Measurements from ENCODE around the gene COPS9.
A peak's percentile ranks its signal among the peaks of the same experiment; 100 is the strongest.

Gene COPS9

DNA sequence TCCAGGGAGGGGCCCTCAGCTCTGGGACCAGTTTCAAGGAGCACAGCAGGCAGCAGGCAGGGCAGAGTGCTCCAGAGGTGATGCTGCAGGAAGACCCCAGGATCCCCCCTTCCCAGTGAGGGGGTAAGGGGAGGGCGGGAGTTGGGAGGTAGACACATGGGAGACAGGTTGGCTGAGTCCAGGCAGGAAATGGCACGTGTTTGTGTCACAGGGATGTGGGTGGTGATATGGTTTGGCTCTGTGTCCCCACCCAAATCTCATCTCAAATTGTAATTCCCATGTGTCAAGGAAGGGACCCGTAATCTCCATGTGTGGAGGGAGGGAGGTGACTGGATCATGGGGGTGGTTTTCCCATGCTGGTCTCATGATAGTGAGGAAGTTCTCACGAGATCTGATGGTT, 29.6 kb upstream of the COPS9 start:
- no peak for DNase-seq

DNA sequence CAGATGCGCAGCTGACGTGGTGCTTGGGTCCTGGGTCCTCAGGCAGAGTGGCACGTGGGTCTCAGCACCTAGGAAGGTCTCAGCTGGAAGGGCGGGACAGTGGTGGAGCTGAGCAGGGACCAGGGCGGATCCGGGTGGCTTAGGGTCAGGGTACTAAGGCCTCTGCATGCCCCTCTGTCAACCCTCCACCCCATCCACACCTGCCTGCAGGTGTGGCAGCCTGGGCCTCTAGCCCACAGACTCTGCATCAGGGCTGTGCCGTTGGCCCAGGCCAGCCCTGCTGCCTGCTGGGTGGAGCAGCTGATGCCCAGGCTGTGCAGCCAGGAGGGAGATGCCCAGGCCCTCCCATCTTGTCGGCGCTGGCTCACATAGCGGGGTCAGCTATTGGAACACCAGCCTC, 28.9 kb upstream of the COPS9 start:
- no peak for DNase-seq

DNA sequence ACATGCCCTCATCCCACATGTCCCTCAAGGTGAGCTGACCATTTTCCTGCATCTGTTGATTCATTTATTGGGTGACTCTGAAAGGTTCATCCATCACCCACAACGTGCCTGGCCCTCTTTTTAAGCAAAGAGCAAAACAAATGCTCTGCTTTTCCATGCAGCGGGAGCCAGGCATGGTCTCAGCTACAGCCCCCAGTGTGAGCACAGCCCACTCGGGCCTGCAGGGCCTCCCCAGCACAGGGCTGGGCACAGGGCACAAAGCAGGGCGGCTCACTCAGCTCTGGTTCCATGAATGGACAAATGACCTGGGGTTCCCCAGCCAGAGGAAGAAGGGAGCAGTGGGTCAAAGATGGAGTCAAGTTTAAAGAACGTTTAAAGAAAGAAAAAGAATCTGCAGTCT, 28.5 kb upstream of the COPS9 start:
- DNase-seq: no peak

DNA sequence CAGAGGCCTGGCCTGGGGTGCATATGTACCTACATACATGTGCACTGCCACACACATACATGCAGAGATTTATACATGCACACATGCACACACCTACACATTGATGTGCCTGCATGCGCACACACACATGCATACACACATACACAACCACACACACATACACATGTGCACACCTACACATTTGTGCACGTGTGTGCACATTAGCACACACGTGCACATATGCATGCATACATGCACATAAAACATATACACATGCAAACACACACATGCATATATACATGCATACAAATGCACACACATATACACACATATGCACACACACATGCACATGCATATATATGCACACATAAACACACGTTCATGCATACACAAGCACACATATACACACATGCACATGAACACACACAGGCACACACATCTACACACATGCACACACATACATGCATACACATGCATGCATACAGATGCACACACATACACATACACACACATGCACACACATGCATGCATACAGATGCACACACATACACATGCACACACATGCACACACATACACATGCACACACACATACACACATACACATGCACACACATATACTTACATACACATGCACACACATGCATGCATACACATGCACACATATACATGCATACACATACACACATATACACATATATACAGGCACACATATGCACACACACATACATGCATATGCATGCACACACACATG, 27.9 kb upstream of the COPS9 start:
- DNase-seq: no peak

DNA sequence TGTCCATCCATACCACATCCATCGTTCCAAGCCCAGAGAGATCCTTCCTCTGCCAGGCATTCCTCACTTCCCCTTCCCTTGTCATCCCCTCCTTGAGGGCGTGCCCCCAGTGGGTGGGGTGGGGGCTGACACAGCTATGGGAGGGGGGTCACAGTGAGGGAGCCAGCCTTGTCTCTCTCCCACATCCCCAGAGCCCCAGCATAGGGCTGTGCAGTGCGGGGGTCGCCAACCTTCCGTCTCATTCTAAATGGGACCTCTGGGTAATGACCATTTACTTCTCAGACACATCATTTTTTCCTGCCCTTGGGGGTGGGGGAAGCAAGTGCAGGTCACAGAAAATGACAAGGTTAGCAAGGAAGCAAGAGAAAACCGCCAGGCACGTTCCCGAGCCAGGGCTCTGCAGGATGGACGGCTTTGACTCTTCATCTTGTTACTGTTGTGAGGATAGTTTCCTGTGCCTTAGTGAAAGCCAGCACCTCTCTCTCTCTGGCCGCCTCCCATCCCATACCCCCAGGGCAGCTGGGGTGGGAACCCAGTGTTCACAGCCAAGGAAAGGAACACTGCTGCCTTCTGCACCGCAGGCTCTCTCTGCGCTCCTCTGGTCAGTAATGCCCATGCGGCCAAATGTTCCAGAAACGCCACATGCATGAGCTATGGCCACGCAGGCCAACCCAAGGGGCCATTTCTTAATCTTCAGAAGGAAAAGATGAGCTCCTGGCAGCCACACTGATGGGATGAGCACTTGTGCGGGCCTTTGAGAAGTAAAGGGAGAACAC, 27.0 kb upstream of the COPS9 start:
- DNase-seq: no peak

DNA sequence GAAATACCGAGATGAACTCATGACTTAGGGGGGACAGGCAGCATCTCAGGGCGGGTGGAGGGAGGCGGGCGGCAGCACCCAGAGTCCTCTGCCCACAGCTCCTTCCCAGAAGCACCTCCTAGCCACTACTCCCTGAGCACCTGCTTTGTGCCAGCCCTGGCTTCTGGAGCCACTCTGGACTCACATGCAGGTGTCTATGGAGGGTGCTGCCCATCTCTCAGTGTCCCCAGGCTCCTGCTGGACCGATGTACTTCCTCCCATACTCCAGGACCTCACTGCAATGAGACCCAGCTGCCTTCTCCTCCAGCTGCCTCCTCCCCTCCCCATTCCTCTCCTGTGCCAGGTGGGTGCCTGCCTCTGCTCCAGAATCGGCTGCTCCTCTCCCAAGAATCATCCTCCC, 26.4 kb upstream of the COPS9 start:
- no peak for DNase-seq

DNA sequence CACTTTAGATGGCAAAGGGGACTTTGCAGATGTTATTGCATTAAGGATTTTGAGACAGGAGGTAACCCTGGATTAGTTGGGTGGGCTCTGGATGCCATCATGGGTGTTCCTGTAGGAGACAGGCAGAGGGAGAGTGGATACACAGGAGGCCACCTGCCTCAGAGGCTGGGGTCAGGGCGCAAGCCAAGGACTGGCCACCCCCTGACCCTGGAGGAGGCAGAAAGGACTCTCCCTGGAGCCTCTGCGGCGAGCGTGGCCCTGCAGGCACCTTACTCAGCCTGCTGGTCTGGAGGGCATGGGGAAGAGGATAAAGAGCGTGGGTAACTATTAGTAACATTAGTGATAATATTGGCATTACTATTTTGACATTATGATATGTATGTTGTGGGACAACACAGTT, 25.9 kb upstream of the COPS9 start:
- DNase-seq: no peak

DNA sequence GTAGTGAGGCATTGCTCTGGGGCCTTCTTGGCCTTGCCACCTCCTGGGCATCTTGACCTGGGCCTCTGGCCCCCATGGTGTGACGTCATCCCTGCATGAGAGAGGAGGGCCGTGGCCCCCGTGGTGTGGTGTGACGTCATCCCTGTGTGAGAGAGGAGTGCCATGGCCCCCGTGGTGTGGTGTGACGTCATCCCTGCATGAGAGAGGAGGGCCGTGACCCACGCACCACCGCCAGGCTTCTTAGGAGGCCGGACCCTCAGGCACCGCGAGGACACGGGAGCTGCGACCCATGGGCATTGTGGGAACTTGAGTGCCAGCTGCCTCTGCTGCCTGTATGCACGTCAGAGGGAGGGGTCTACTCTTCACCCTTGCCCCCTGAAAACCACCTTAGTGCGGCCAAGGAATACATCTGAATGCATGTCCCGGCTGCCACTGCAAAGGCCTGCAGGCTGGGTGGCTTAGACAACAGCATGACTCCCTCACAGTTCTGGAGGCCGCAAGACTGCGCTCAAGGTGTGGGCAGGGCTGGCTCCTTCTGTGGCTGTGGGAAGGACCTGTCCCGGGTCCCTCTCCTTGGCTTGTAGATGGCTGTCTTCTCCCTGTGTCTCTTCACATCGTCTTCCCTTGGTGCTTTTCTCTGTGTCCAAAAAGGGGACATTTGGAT, 25.1 kb upstream of the COPS9 start:
- DNase-seq: no peak

DNA sequence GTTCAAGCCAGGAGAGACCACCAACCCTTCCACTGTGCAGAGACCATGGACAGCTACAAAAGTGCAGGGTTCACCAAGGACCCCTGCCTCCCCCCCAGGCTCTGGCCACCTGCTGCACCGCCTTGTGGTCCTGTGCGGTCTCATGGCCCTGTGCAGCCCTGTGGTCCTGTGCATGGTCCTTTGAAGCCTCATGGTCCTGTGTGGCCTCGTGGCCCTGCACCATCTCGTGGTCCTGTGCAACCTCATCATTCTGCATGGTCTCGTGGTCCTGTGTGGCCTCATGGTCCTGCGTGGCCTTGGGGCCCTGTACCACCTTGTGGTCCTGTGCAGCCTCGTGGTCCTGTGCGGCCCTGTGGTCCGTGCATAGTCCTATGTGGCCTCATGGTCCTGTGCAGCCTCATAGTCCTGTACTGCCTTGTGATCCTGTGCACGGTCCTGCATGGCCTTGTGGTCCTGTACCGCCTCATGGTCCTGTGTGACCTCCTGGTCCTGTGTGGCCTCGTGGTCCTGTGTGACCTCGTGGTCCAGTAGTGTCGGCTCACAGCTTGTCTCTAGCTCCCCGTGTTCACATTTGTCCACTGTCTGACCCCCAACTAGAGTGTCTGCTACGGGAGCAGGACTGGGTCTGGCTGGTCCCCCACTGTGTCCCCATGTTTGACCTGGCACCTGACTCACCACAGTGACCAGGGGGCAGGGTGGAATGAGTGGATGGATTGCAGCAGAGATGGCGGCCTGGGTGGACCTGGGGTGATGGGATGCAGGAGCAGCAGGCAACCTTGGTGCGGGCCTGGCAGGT, 24.4 kb upstream of the COPS9 start:
- no peak for DNase-seq

DNA sequence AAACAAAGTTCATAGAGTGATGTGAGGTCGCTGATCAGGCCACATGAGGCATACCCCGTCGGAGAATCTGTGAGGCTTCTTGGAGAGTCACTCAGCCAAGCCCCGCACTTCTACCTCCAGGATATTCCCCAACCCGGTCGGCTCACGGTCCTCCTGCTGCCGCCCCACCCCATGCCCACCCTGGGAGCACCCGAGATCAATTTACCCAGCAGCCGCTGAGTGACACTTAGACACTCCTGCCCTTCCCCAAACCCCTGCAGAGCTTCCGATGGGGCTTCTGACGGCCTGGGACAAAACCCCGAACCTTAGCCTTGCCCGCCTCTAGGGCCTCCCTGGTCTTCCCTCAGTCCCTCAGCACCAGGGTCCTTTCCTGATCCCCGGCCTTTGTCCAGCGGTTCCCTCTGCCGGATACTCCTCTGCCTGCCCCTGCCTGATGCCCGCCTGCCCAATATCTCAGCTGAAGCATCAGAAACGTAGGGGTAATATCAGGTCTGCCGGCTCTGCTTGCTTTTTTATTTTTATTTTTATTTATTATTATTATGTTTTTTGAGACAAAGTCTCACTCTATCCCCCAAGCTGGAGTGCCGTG, 23.2 kb upstream of the COPS9 start:
- DNase-seq: no peak

DNA sequence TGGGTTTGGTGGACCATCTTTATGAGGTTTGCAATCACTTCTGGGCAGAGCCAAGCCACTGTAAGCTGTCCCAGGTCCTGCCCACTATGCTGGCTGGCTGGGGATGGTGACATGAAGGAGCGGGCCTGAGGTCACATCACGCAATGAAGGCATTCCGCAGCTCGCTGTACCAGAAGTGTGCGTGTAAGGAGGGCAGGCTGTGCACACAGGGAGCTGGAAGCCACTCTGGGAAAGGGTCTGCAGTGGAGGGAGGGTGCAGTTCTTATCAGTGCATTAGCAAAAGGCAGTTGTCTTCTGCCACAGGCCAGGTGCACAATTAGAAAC, 21.0 kb upstream of the COPS9 start:
- DNase-seq: no peak

DNA sequence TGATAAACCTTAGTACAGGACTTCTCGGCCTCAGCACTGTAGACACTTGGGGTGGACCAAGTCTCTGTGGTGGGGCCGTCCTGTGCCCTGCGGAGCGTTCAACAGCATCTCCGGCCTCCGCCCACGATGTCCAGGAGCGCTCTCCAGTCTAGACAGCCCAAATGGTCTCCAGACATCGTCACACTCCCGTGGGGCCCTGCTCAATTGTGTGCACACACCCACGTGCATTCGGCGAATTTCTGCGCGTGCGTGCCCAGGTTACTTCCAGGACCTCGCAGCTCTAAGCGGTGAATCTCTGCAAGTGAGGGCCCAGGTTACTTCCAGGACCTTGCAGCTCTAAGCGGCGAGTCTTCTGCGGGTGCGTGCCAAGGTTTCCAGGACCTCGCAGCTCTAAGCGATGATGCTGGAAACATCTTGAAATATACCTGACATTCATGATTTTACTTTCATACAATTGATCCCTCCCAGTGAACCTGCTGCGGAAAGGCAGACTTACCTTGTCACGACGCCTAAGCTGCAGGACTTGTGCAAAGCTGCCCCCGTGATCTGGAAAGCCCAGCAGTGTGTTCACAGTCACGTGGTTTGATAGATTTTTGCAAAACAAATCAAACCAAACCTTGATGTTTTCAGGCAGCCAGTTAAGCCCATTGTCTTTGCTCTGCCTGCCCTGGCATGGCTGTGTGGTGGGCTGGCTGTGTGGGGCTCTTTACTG, 20.5 kb upstream of the COPS9 start:
- DNase-seq: no peak

DNA sequence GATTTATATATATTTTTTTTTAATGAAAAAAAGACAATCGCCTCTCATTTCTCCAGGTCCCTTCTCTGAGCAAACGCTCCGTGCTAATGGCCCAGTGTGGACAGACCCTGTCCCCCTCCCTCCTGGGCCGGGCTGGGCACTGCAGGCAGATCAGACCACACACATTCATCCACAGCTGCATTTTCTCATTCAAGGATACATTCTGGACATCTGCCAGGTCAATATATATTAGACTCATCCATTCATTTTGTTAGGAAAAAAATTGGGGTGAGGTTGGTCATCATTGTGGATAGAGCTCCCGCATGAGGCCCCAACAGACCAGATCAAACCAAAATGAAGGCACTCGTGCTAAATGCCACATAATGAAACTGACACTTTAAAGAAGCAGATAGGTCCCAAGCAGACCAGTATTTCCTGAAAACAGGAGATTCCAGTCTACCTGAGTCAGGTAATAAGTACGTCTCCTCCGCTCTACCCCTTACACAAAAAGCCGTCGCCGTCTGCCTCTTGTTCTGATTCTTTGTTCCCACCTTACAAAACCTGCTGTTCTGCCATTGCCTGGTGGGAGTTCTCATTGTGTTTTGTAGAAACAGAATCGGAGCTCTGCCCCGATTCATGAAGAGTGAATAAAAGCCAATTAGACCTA, 19.8 kb upstream of the COPS9 start:
- DNase-seq: no peak

DNA sequence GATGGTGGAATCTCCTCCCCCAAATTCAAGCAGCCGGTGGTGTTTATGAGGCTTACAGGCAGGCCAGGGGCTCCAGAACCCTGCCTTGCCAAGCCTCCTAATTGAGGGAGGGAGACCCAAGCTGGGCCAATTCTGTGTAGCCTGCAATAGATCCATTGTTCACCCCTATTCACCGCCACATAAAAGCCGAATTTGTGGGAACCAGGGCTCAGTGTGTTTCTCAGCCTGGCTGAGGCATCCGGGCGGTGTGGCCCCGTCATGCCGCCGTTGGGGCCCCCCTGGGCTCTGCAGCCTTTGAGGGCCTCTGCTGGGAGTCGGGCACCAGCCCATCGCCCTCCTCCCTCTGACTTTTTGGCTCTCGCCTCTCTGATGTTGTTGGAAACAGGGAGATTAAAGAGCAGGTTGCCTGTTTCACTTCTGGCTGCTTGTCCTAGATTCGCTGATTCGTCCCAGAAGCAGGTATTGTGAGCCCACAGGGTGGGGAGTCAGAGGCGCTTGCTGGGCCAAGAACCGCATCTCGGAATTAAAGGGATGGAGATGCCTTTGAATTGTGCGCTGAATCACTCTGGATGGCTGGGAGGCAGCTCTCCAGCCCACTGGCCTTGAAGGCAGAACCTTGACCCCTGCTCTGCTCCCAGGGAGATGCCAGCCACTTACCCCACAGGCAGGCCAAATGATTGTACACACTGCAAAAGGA, 19.1 kb upstream of the COPS9 start:
- DNase-seq: no peak

DNA sequence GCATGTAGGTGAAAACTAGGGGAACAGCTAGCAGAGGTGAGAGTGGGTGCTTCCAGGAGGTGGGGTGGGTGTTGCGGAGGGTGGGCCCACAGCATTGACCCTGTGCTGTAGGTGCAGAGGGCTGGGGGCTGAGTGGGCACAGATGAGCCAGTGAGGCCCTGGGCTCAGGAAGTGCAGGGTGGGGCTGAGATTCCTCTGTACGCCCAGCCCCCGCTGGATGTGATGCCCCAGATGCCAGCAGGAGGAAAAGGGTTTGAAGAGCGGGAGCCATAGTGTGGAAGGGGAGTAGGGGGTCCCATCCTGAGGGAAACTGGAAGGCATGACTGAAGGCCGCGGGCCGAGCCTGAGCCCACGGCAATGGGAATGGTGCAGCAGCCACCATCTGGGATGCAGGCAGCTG, 18.5 kb upstream of the COPS9 start:
- no peak for DNase-seq

DNA sequence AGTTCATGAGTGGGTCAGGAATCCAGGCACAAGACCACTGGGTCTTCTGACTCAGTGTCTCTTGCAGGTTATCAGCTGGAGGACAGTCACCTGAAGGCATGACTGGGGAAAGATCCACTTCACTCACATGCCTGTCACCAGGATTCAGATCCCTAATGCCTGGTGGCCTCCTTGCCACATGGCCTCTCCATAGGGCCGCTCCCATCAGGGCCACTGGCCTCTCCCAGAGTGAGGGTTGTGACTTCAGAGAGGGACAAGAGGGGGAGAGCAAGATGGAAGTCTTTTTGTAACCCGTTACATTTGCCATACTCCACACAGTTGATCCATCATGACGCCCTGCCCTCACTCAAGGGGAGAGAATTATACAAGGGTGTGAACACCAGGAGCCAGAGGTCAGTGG, 17.3 kb upstream of the COPS9 start:
- no peak for DNase-seq

DNA sequence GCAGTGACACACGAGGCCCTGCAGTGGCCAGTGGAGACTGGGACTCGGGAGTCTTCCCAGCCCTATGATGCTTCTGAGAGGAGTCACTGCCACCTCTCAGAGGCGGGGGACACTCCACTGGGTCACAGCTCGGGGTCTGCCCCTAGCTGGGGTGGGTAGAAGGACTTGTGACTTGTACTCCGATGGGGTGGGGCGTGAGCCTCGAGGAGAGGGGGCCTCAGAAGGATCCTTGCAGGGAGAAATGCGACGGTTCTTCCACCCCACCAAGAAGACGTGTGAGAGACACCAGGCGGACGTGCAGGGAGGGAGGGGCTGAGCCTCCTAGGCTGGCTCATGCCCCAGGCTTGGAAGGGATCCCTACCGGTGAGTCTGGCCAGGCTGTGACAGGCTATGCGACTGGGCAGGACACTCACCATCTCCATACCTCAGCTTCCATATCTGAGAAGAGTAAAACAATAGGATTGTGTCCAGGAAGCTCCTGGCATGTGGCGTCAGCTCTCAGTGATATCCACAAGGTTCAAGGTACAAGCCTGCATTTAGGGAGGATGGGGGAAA, 15.4 kb upstream of the COPS9 start:
- no peak for DNase-seq

DNA sequence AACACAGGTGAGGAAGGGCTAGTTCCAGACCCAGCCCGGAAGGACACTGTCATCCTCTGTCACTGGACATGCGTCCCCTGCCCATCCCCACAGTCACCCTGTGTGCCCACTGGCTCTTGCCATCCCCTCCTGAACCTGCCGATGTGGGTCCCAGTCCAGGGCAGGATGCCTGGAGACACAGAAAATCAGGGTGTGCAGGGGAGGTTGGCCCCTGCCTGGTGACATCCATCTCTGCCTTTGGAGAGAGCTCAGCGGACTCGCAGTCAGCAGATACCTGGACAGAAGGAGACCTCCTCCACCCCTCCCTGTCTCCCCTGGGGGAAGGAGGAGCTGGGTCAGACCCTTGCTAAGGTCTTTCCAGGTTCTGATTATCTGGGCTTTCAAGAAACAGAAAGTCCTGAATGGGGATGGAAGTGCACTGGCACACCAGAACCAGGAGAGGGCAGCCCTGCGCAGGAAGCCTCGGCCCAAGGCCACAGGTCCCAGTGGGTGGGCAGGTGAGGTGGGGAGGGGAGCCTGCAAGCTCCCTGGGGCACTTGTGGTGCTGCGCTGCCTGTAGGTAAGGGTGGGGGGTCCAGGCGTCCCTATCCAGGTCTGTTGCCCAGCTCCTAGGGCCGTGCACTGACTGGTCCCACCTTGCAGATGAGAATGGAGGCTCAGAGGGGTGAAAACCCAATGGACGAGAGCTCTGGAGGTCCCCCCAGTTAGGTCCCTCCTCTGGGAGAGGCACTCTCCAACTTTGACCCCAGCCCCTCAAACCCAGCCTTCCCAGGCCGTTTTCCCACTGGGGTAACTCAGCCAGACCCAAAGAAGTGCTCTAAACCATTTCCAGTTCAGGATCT, 14.1 kb upstream of the COPS9 start:
- peak; percentile 41 for DNase-seq

DNA sequence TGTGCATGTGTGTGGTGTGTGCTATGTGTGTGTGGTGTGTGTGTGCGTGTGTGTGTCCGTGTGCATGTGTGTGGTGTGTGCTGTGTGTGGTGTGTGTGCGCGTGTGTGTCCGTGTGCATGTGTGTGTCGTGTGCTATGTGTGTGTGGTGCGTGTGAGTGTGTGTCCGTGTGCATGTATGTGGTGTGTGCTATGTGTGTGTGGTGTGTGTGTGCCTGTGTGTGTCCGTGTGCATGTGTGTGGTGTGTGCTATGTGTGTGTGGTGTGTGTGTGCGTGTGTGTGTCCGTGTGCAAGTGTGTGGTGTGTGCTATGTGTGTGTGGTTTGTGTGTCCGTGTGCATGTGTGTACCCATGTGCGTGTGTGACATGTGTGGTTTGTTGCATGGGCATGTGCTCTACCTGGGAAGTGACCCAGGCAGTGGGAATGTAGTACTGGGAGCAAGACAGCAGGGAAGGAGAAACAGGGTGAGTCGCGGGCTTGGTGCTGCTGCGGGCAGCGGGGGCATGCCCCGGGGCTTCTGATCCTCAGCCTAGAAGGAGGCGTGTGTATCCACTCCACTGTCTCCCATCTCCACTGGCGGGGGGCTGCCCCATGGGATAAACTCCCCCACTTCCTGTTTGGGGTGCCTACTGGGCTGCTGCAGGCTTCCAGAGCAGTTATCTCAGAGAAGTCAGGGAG, 11.9 kb upstream of the COPS9 start:
- DNase-seq: no peak

Measured in activated CD4-positive, CD25-positive, alpha-beta regulatory T cell treated with anti-CD3 and anti-CD28 coated beads, Interleukin-2, amount 50 U/mL, for 72 hours (primary cell).